Fibroblast of mammary gland (primary cell): Measurements from ENCODE around the gene PRSS38.

ENCODE experiments used
- DNase-seq: peaks from one replicate; pipeline ENCODE4 v3.0.0-alpha.2; 2010; ENCODE audit warnings: low read depth
- H3K4me3 ChIP-seq: 2 replicates; pipeline ENCODE4 v1.5.1; 2011; ENCODE audit warnings: low read depth, mild to moderate bottlenecking, low read length, moderate library complexity; ENCODE audit not compliant: control insufficient read depth
- CTCF ChIP-seq: conservative IDR thresholded peaks from 2 replicates; pipeline ENCODE4 v1.5.1; 2011; ENCODE audit warnings: low read depth, low read length, inconsistent platforms; ENCODE audit not compliant: control insufficient read depth, insufficient read depth

The PRSS38 gene

GRCh38 chr1:227809026-227809425, 6.4 kb upstream of the PRSS38 start:
- DNase-seq, result no peak
- H3K4me3 ChIP-seq, result no peak overlapping the region
- no peak for TF ChIP-seq CTCF

- DNase-seq, result no peak
- no peak for TF ChIP-seq CTCF
- H3K4me3 ChIP-seq, result no peak overlapping the region
Measured at GRCh38 chr1:227813962-227814361, 1.5 kb upstream of the PRSS38 start.

- no peak overlapping the region for H3K4me3 ChIP-seq
- DNase-seq, result no peak
- TF ChIP-seq CTCF, result no peak
Measured at GRCh38 chr1:227816750-227817446, 1.4 kb downstream of the PRSS38 start.

- DNase-seq, result no peak
- TF ChIP-seq CTCF, result no peak
- no peak overlapping the region for H3K4me3 ChIP-seq
Measured at GRCh38 chr1:227823537-227823936, 8.1 kb downstream of the PRSS38 start.

- no peak for TF ChIP-seq CTCF
- DNase-seq, result no peak
- no peak overlapping the region for H3K4me3 ChIP-seq
Measured at GRCh38 chr1:227824204-227824603, 8.7 kb downstream of the PRSS38 start.

- DNase-seq, result no peak
- TF ChIP-seq CTCF, result no peak
- no peak overlapping the region for H3K4me3 ChIP-seq
Measured at GRCh38 chr1:227828786-227829185, 13.3 kb downstream of the PRSS38 start.

- no peak for DNase-seq
- H3K4me3 ChIP-seq, result no peak overlapping the region
Measured at GRCh38 chr1:227838181-227838580, 22.7 kb downstream of the PRSS38 start.

More at GRCh38 chr1:227838181-227838580, 22.7 kb downstream of the PRSS38 start:
- no peak for TF ChIP-seq CTCF
